Colonic mucosa (tissue), 4 donors: ENCODE data around the gene TOPAZ1. TPM values are rescaled to one million over a fixed set of nuclear protein-coding genes. Genes with fewer than 3 reads are reported as not detected.

Source experiments
- DNase-seq: peaks from one replicate; pipeline ENCODE4 v3.0.0-alpha.2; 2020
- H3K27ac ChIP-seq: fragments of 200-600 bp; one replicate; pipeline ENCODE4 v1.8.0; 2021
- H3K27me3 ChIP-seq: fragments of 200-600 bp; one replicate; pipeline ENCODE4 v1.8.0; 2021
- H3K36me3 ChIP-seq: fragments of 200-600 bp; one replicate; pipeline ENCODE4 v1.8.0; 2021
- H3K4me1 ChIP-seq: fragments of 200-600 bp; one replicate; pipeline ENCODE4 v1.8.0; 2021; ENCODE audit warnings: mild to moderate bottlenecking
- H3K4me3 ChIP-seq: fragments of 200-600 bp; one replicate; pipeline ENCODE4 v1.8.0; 2021
- H3K9ac ChIP-seq, 2 donors: one replicate each; pipeline ENCODE4 v1.7.0; 2013; ENCODE audit warnings: control low read depth in 2 of 2, low read depth in 2 of 2, low read length in 2 of 2
- H3K9me3 ChIP-seq: fragments of 200-600 bp; one replicate; pipeline ENCODE4 v1.8.0; 2021
- intact Hi-C: fragments of 100-400 bp; cut with DNase I; formaldehyde crosslinking; loops from one replicate; pipeline ENCODE4 v1.14.1; 2022
- total RNA-seq, 2 donors: library from RNA; stranded (reverse); fragmentation: NEBNext Ultra II Directional in 1 of 2; extraction: Animal tissue kit (Norgen Biotek cat#: 25700) in 1 of 2; gene quantifications; one replicate each; pipeline ENCODE4 v1.2.1, GENCODE V29; 2021
- TF ChIP-seq, protein P1 (sequence below): fragments of 200-600 bp; IDR thresholded peaks from one replicate; pipeline ENCODE4 v1.8.0; 2022; ENCODE audit warnings: antibody characterized with exemption, mild to moderate bottlenecking
- donor health status: healthy.
- donor health status: DM: no; HTN: no; CAD: no.
- donor health status: DM: no; HTN: no; CAD: no.

TOPAZ1 gene
- total RNA-seq, 2 donors from 2014 or later: not detected

DNA sequence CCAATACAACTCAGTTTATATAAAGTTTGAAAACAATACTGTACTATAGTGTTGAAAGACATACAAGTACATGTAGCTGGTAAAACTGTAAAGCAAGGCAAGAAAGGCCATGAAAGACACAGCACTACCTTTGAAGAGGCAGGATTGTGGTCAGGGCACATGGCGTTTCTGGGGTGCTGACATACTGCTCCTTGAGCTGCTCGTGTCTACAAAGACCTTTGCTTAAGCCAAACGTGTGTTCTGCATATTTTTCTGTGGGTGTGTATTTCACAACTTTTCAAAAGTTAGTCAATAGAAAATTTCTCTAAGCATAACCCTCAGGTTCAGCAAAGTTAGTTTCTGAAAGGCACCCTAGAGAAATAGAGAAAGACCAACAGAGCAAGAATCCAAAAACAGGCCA, 14.1 kb upstream of the TOPAZ1 start:
- Histone ChIP-seq H3K36me3 (no peaks in the 10 kb centered on the region), H3K27me3 (no peaks in the 10 kb centered on the region), H3K9ac (no peak overlapping the region), H3K9me3 (no peaks in the 10 kb centered on the region), H3K4me3 (no peak overlapping the region), H3K4me1 (no peaks in the 10 kb centered on the region), H3K27ac (no peak overlapping the region)
- TF ChIP-seq, protein P1, sequence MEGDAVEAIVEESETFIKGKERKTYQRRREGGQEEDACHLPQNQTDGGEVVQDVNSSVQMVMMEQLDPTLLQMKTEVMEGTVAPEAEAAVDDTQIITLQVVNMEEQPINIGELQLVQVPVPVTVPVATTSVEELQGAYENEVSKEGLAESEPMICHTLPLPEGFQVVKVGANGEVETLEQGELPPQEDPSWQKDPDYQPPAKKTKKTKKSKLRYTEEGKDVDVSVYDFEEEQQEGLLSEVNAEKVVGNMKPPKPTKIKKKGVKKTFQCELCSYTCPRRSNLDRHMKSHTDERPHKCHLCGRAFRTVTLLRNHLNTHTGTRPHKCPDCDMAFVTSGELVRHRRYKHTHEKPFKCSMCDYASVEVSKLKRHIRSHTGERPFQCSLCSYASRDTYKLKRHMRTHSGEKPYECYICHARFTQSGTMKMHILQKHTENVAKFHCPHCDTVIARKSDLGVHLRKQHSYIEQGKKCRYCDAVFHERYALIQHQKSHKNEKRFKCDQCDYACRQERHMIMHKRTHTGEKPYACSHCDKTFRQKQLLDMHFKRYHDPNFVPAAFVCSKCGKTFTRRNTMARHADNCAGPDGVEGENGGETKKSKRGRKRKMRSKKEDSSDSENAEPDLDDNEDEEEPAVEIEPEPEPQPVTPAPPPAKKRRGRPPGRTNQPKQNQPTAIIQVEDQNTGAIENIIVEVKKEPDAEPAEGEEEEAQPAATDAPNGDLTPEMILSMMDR: no peak
- intact Hi-C loops: no loop called here
- no peak for DNase-seq

DNA sequence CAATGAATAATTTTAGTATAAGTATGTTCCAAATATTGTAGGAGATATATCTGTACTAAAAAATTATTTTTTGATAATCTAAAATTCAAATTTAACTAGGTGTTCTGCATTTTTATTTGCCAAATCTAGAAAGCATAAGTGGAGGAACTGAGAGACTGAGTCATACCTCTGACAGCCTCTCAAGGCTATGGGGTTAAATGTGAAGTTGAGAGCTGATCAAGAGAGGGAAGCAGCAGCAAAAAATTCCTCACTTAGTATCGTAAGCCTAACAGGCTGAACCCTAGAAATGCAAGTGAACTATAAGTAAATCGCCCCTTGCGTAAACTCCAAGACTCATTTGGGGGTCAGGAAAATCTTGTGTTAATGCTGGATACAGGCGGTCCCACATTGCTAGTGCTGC, 12.8 kb upstream of the TOPAZ1 start:
- no peak overlapping the region for H3K4me3 ChIP-seq
- H3K9me3 ChIP-seq: no peaks in the 10 kb centered on the region
- H3K4me1 ChIP-seq: no peaks in the 10 kb centered on the region
- H3K27ac ChIP-seq: no peak overlapping the region
- intact Hi-C loops: no loop called here
- H3K9ac ChIP-seq: no peak overlapping the region
- no peak for DNase-seq
- TF ChIP-seq, protein P1: no peak
- H3K27me3 ChIP-seq: no peaks in the 10 kb centered on the region
- no peaks in the 10 kb centered on the region for H3K36me3 ChIP-seq

DNA sequence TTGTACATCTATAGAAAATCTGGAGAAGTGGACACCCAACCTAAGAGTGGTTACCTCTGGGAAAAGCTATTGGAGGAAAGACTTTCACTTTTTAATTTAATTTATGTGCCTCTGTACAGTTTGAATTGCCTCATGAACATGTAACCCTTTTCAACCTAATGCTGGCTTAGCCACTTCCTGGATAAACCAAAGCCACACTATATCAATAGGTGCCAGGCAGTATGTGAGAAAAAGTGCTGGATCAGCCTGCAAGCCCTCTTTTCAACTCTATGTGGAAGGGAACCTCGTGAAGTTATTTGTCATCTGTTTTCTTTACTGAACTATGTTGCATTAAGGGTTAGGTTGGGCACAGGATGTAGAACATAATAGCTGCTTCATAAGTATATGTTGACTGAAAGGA, 9.3 kb upstream of the TOPAZ1 start:
- TF ChIP-seq, protein P1: no peak
- intact Hi-C loops: no loop called here
- no peak overlapping the region for H3K4me3 ChIP-seq
- H3K27ac ChIP-seq: no peak overlapping the region
- no peaks in the 10 kb centered on the region for H3K36me3 ChIP-seq
- H3K27me3 ChIP-seq: no peaks in the 10 kb centered on the region
- no peak for DNase-seq
- H3K9ac ChIP-seq: no peak overlapping the region
- H3K9me3 ChIP-seq: no peaks in the 10 kb centered on the region
- no peaks in the 10 kb centered on the region for H3K4me1 ChIP-seq

DNA sequence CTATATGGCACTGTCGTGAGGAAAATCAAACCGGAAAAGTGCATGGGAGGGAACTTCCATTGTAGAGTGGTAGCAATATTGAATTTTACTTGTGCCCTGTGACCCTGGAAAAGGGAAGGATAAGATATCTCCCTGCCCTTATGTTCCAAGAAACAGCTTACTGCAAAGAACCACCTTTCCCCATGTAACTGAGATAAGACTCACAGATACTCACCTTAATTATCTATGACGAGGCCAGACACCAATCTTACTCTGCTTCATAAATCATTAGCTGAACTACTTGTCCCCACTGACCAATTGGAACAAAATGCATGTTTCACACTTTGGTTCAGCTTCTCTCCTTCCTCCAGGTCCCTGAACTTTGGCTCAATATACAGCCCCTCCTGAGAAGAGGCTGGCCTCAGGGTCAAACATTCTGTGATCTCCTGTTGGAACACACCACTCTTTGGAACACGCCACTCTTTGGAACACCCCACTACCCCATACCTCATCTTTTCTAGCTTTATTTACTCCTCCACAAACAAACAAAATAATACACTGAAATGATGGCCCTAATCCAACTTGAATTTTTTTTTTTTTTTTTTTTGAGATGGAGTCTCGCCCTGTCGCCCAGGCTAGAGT, 6.9 kb upstream of the TOPAZ1 start:
- Histone ChIP-seq H3K4me3 (no peak overlapping the region), H3K27ac (no peak overlapping the region), H3K36me3 (no peaks in the 10 kb centered on the region), H3K9ac (no peak overlapping the region), H3K9me3 (no peaks in the 10 kb centered on the region), H3K27me3 (no peaks in the 10 kb centered on the region), H3K4me1 (no peaks in the 10 kb centered on the region)
- TF ChIP-seq, protein P1: no peak
- intact Hi-C loops: no loop called here
- DNase-seq: no peak

DNA sequence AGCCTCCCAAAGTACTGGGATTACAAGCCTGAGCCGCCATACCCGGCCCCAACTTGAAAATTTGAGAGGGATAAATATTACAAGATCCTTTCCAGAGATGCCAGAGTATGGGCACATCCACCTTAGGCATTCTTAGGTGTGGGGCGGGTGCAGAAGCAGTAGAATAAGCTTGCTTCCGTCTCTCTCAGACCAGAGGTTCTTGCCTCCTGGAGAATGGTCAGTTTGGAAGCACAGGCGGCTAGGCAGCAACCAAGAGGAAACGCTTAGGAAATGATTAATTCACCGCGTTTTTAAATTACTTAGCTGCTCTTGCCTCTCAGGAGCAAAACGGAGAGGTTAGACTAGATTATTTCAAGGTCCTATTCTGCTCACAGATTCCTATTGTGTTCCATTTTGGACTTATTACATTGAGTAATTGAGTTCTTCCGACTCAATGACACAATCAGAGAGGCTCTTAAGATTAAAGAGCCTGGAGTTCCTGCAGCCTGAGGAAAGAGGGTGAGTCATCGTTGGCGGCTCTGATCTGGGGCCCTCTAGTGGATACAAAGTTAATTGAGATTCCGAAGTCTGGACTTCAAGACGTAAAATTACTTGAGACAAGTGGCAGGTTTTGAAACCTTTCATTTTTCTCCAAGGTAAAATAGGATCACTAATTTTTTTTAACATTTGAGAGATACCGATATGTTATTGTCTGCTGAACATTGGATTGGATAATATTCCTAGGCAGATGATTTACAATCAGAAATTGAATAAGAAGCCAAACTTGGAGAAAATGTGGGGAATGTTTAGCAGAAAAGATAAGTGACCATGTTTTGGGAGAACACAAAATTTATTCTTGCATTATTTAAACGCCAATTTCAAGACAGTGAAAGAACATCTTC, 5.8 kb upstream of the TOPAZ1 start:
- H3K9ac ChIP-seq: no peak overlapping the region
- no peaks in the 10 kb centered on the region for H3K27me3 ChIP-seq
- no peaks in the 10 kb centered on the region for H3K9me3 ChIP-seq
- TF ChIP-seq, protein P1: peak; percentile 70
- H3K27ac ChIP-seq: no peak overlapping the region
- no peaks in the 10 kb centered on the region for H3K4me1 ChIP-seq
- intact Hi-C loops: no loop called here
- H3K4me3 ChIP-seq: no peak overlapping the region
- no peaks in the 10 kb centered on the region for H3K36me3 ChIP-seq
- DNase-seq: peak; percentile 49
